Tibial artery (tissue), 4 donors: ENCODE data around the gene EIF5.

Source experiments
- DNase-seq, 2 donors: peaks; one replicate each; pipeline ENCODE4 v3.0.0-alpha.2; 2019
- H3K27ac ChIP-seq, 2 donors: fragments of 200-600 bp; sonication (generic) in 1 of 2; 1 replicate in 1 of 2; 2 replicates in 1 of 2; pipeline ENCODE4 v1.5.1; 2018 to 2019; ENCODE audit warnings: mild to moderate bottlenecking in 1 of 2
- H3K27me3 ChIP-seq, 2 donors: fragments of 200-600 bp; sonication (generic) in 1 of 2; one replicate each; pipeline versions ENCODE4 v1.5.1 to v1.6.0; 2016 to 2019
- H3K36me3 ChIP-seq, 3 donors: fragments of 200-600 bp; sonication (generic) in 2 of 3; one replicate each; pipeline ENCODE4 v1.5.1; 2016 to 2019; ENCODE audit warnings: mild to moderate bottlenecking in 2 of 3
- H3K4me1 ChIP-seq, 4 donors: fragments of 200-600 bp; sonication (generic) in 2 of 4; 1 replicate in 3 of 4; 2 replicates in 1 of 4; pipeline ENCODE4 v1.5.1; 2016 to 2019
- H3K4me3 ChIP-seq, 2 donors: fragments of 200-600 bp; sonication (generic) in 1 of 2; 1 replicate in 1 of 2; 2 replicates in 1 of 2; pipeline ENCODE4 v1.5.1; 2018 to 2019; ENCODE audit warnings: mild to moderate bottlenecking in 2 of 2
- H3K9me3 ChIP-seq, 3 donors: fragments of 200-600 bp; sonication (generic) in 1 of 3; one replicate each; pipeline ENCODE4 v1.5.1; 2016 to 2019
- intact Hi-C: fragments of 100-400 bp; cut with DNase I; formaldehyde crosslinking; loops from one replicate; pipeline ENCODE4 v1.15.0; 2023; ENCODE audit warnings: low total_unique reads
- TF ChIP-seq, protein P1 (sequence below), 2 experiments: fragments of 200-600 bp in 1 of 2; fragments of 450-650 bp in 1 of 2; IDR thresholded peaks; one replicate each; pipeline ENCODE4 v1.5.1; 2017 to 2019; ENCODE audit warnings: antibody characterized with exemption in 2 of 2, mild to moderate bottlenecking in 1 of 2, moderate library complexity in 1 of 2

The EIF5 gene

GRCh38 chr14:103372552-103373304 is 38.7 kb downstream of the EIF5 start:
- H3K36me3 ChIP-seq, result no peaks in the 10 kb centered on the region
- H3K4me1 ChIP-seq, result no peaks in the 10 kb centered on the region
- no peak overlapping the region for H3K4me3 ChIP-seq
- intact Hi-C loops, result no loop called here
- TF ChIP-seq, protein P1, sequence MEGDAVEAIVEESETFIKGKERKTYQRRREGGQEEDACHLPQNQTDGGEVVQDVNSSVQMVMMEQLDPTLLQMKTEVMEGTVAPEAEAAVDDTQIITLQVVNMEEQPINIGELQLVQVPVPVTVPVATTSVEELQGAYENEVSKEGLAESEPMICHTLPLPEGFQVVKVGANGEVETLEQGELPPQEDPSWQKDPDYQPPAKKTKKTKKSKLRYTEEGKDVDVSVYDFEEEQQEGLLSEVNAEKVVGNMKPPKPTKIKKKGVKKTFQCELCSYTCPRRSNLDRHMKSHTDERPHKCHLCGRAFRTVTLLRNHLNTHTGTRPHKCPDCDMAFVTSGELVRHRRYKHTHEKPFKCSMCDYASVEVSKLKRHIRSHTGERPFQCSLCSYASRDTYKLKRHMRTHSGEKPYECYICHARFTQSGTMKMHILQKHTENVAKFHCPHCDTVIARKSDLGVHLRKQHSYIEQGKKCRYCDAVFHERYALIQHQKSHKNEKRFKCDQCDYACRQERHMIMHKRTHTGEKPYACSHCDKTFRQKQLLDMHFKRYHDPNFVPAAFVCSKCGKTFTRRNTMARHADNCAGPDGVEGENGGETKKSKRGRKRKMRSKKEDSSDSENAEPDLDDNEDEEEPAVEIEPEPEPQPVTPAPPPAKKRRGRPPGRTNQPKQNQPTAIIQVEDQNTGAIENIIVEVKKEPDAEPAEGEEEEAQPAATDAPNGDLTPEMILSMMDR (IDR thresholded peaks at IDR 0.05), result no peak
- peaks cover 0 to 12% of the 10 kb centered on the region in 2 donors for H3K27me3 ChIP-seq
- DNase-seq, result no peak
- H3K27ac ChIP-seq, result no peak overlapping the region
- no peaks in the 10 kb centered on the region for H3K9me3 ChIP-seq

DNA sequence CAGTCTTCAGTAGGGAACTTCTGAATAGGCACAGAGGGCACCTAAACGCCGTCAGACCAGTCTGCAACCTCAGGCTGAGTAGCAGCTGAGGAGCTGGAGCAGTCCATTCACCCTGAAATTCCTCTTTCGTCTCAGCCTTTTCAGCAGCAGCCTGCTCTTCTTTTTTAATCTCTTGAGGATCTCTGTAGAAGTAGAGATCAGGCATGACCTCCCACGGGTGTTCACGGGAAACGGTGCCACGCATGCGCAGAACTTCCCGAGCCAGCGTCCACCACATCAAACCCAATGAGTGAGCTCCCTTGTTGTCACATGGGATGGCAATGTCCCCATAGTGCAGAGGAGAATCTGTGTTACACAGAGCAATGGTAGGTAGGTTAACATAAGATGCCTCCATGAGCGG is 40.1 kb downstream of the EIF5 start:
- no peak overlapping the region for H3K4me3 ChIP-seq
- no peak for DNase-seq
- intact Hi-C loops, result no loop called here
- peaks cover 0 to 12% of the 10 kb centered on the region in 2 donors for H3K27me3 ChIP-seq
- no peaks in the 10 kb centered on the region for H3K36me3 ChIP-seq
- TF ChIP-seq, protein P1 (IDR thresholded peaks at IDR 0.05), result no peak
- H3K9me3 ChIP-seq, result no peaks in the 10 kb centered on the region
- no peaks in the 10 kb centered on the region for H3K4me1 ChIP-seq
- H3K27ac ChIP-seq, result no peak overlapping the region

DNA sequence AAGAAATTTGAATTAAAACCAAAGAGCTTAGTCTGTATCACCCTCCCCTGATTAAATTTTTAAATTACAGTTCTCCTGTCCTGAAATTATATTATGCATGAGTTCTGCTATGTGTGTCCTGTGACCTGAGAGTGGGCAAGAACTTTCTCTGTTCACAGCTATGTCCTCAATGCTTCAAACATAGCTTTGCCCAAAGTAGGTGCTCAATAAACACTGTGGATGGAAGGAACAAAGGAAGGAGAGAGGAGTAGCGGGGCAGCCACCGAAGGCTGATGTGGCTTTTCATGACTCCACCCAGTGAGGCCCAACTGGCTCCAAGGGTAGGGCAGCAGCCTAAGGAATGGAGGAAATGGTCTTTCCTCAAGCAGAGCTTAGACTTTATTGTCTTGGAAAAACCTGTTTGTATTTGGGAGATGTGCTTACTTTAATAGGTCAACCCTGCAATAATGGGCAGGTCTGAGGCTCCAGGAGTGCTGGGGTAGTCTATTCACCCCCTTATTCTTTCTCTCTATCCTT is 43.5 kb downstream of the EIF5 start:
- Histone ChIP-seq H3K9me3 (no peaks in the 10 kb centered on the region), H3K4me3 (no peak overlapping the region), H3K27me3 (peaks cover 0 to 12% of the 10 kb centered on the region in 2 donors), H3K27ac (no peak overlapping the region), H3K4me1 (no peaks in the 10 kb centered on the region), H3K36me3 (no peaks in the 10 kb centered on the region)
- DNase-seq, result no peak
- intact Hi-C loops, result no loop called here
- TF ChIP-seq, protein P1 (IDR thresholded peaks at IDR 0.05), result no peak

DNA sequence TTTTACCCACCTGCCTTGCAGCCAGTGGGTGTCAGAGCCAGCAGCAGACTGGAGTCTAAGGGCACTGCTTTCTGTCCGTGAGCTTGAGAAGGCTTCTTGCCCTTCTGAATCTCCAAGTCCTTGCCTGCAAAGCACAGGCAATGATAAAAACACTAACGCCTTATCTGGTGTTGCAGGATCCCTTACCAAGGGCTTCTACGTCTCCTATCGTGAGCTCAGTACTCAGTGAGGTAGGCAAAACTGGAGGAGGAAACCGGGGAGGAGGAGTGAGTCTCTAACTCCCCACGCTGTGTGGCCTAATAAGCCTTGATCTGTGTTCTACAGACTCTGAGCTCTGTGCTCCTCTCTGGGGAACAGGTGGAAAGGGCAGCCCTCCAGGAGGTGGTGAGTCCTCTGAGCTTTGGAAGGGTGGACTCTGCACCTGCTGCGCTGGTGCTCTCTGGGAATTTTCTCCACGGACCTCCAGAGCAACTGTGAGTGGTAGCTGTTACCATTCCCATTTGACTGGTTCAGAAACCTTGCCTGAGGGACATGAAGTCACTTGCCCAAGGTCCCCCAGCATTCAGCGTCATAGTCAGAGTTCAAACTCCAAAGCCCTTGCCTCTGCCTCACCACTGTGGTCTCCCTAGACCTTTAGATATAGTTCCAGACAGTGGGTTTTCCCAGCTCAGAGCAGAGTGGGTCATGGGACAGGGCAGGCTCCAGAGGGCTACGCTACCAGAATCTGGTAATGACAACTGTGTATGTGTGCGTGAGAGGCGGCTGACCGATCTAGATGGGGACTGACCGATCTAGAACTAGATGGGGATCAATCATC is 44.2 kb downstream of the EIF5 start:
- no peaks in the 10 kb centered on the region for H3K9me3 ChIP-seq
- H3K27ac ChIP-seq, result no peak overlapping the region
- DNase-seq, result no peak
- intact Hi-C loops, result no loop called here
- H3K27me3 ChIP-seq, result peaks cover 0 to 12% of the 10 kb centered on the region in 2 donors
- TF ChIP-seq, protein P1 (IDR thresholded peaks at IDR 0.05), result no peak
- no peak overlapping the region for H3K4me3 ChIP-seq
- no peaks in the 10 kb centered on the region for H3K4me1 ChIP-seq
- H3K36me3 ChIP-seq, result no peaks in the 10 kb centered on the region

DNA sequence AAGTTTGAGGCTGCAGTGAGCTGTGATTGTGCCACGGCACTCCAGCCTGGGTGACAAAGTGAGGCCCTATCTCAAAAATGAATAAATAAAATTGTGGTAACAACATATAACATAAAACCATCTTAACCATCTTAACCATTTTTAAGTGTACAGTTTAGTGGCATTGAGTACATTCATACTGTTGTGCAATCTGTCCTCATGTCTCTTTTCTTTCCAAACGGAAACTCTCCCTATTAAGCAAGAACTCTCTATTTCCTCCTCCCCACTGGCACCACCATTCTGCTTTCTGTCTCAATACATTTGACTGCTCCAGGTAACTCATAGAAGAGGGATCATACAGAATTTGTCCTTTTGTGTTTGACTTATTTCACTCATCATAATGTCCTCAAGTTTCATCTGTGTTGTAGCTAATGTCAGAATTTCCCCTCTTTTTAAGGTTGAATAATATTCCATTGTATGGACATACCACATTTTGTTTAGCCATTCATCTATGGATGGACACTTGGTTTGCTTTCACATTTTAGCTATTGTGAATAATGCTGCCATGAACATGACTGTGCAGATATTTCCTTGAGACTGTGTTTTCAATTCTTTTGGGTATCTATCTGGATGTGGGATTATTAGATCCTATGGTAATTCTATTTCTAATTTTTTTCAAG is 46.8 kb downstream of the EIF5 start:
- H3K27ac ChIP-seq, result no peak overlapping the region
- no peaks in the 10 kb centered on the region for H3K9me3 ChIP-seq
- H3K4me1 ChIP-seq, result peaks cover 0 to 10% (median 7%) of the 10 kb centered on the region in 4 donors
- no peak for DNase-seq
- intact Hi-C loops, result no loop called here
- H3K4me3 ChIP-seq, result no peak overlapping the region
- H3K27me3 ChIP-seq, result peaks cover 0 to 2% of the 10 kb centered on the region in 2 donors
- TF ChIP-seq, protein P1 (IDR thresholded peaks at IDR 0.05), result no peak
- no peaks in the 10 kb centered on the region for H3K36me3 ChIP-seq
